Measurements from ENCODE around the gene ROBO1.

Gene ROBO1

GRCh38 chr3:78863306-78864203 lies 904.2 kb downstream of the ROBO1 start:
- no peak for DNase-seq (ENCODE audit: low read depth, low spot score)
- H3K4me3 ChIP-seq (ENCODE audit: low read length) = no peak overlapping the region

GRCh38 chr3:78861156-78861555 lies 906.6 kb downstream of the ROBO1 start:
- no peak overlapping the region for H3K4me3 ChIP-seq (ENCODE audit: low read length)
- DNase-seq (ENCODE audit: low read depth, low spot score) = no peak

GRCh38 chr3:78860567-78860966 lies 907.2 kb downstream of the ROBO1 start:
- H3K4me3 ChIP-seq (ENCODE audit: low read length) = no peak overlapping the region
- DNase-seq (ENCODE audit: low read depth, low spot score) = no peak

GRCh38 chr3:78858910-78859309 lies 908.9 kb downstream of the ROBO1 start:
- no peak overlapping the region for H3K4me3 ChIP-seq (ENCODE audit: low read length)
- DNase-seq (ENCODE audit: low read depth, low spot score) = no peak

GRCh38 chr3:78858174-78858573 lies 909.6 kb downstream of the ROBO1 start:
- no peak for DNase-seq (ENCODE audit: low read depth, low spot score)
- H3K4me3 ChIP-seq (ENCODE audit: low read length) = no peak overlapping the region

GRCh38 chr3:78857494-78858111 lies 910.2 kb downstream of the ROBO1 start:
- DNase-seq (ENCODE audit: low read depth, low spot score) = no peak
- H3K4me3 ChIP-seq (ENCODE audit: low read length) = no peak overlapping the region

- no peak overlapping the region for H3K4me3 ChIP-seq (ENCODE audit: low read length)
- no peak for DNase-seq (ENCODE audit: low read depth, low spot score)
Measured at GRCh38 chr3:78856164-78856563, 911.6 kb downstream of the ROBO1 start.

GRCh38 chr3:78855190-78855589 lies 912.6 kb downstream of the ROBO1 start:
- no peak overlapping the region for H3K4me3 ChIP-seq (ENCODE audit: low read length)
- DNase-seq (ENCODE audit: low read depth, low spot score) = no peak

GRCh38 chr3:78848392-78849288 lies 919.2 kb downstream of the ROBO1 start:
- H3K4me3 ChIP-seq (ENCODE audit: low read length) = no peak overlapping the region
- no peak for DNase-seq (ENCODE audit: low read depth, low spot score)

GRCh38 chr3:78847603-78848002 lies 920.2 kb downstream of the ROBO1 start:
- H3K4me3 ChIP-seq (ENCODE audit: low read length) = no peak overlapping the region
- no peak for DNase-seq (ENCODE audit: low read depth, low spot score)

GRCh38 chr3:78847203-78847602 lies 920.6 kb downstream of the ROBO1 start:
- no peak for DNase-seq (ENCODE audit: low read depth, low spot score)
- H3K4me3 ChIP-seq (ENCODE audit: low read length) = no peak overlapping the region

- DNase-seq (ENCODE audit: low read depth, low spot score) = no peak
Measured at GRCh38 chr3:78846718-78847117, 921.1 kb downstream of the ROBO1 start.

GRCh38 chr3:78845605-78846004 lies 922.2 kb downstream of the ROBO1 start:
- no peak for DNase-seq (ENCODE audit: low read depth, low spot score)
- no peak overlapping the region for H3K4me3 ChIP-seq (ENCODE audit: low read length)

More at GRCh38 chr3:78846718-78847117, 921.1 kb downstream of the ROBO1 start:
- no peak overlapping the region for H3K4me3 ChIP-seq (ENCODE audit: low read length)

GRCh38 chr3:78844307-78844706 lies 923.5 kb downstream of the ROBO1 start:
- no peak overlapping the region for H3K4me3 ChIP-seq (ENCODE audit: low read length)
- DNase-seq (ENCODE audit: low read depth, low spot score) = no peak

- DNase-seq (ENCODE audit: low read depth, low spot score) = no peak
- H3K4me3 ChIP-seq (ENCODE audit: low read length) = no peak overlapping the region
Measured at GRCh38 chr3:78839693-78840092, 928.1 kb downstream of the ROBO1 start.

- no peak for DNase-seq (ENCODE audit: low read depth, low spot score)
- H3K4me3 ChIP-seq (ENCODE audit: low read length) = no peak overlapping the region
Measured at GRCh38 chr3:78838362-78838761, 929.4 kb downstream of the ROBO1 start.

GRCh38 chr3:78834910-78835309 lies 932.9 kb downstream of the ROBO1 start:
- no peak overlapping the region for H3K4me3 ChIP-seq (ENCODE audit: low read length)
- DNase-seq (ENCODE audit: low read depth, low spot score) = no peak

GRCh38 chr3:78832785-78833204 lies 935.0 kb downstream of the ROBO1 start:
- DNase-seq (ENCODE audit: low read depth, low spot score) = no peak
- H3K4me3 ChIP-seq (ENCODE audit: low read length) = no peak overlapping the region

GRCh38 chr3:78831446-78831972 lies 936.3 kb downstream of the ROBO1 start:
- no peak for DNase-seq (ENCODE audit: low read depth, low spot score)
- no peak overlapping the region for H3K4me3 ChIP-seq (ENCODE audit: low read length)
